Stomach (tissue), 4 donors: ENCODE data around the gene ARHGAP12.

ENCODE experiments used
- CTCF ChIP-seq, 7 experiments: fragments of 450-650 bp in 4 of 7; fragments of 200-600 bp in 3 of 7; sonication (generic) in 3 of 7; IDR thresholded peaks; one replicate each; pipeline ENCODE4 v1.5.1; 2016 to 2019; ENCODE audit warnings: antibody characterized with exemption in 7 of 7, control low read depth in 2 of 7, mild to moderate bottlenecking in 1 of 7
- EP300 ChIP-seq: sonication (generic); formaldehyde crosslinking; IDR thresholded peaks from one replicate; pipeline ENCODE4 v1.6.1; 2017; ENCODE audit warnings: antibody characterized with exemption
- POLR2A ChIP-seq, 4 donors: fragments of 450-650 bp; IDR thresholded peaks; one replicate each; pipeline ENCODE4 v1.6.1; 2016; ENCODE audit warnings: antibody characterized with exemption in 4 of 4, control low read depth in 2 of 4, mild to moderate bottlenecking in 1 of 4, moderate library complexity in 1 of 4
- POLR2AphosphoS5 ChIP-seq, 3 donors: sonication (generic); formaldehyde crosslinking; IDR thresholded peaks; one replicate each; pipeline ENCODE4 v1.6.1; 2016; ENCODE audit warnings: antibody characterized with exemption in 3 of 3

GRCh38 chr10:31948021-31948420 is 19.4 kb upstream of the ARHGAP12 start:
- TF ChIP-seq CTCF (IDR thresholded peaks at IDR 0.05) (no peak), POLR2AphosphoS5 (IDR thresholded peaks at IDR 0.05) (no peak), POLR2A (IDR thresholded peaks at IDR 0.05) (no peak), EP300 (no peak)
